ENCODE data around the gene SLC13A4. TPM values are rescaled to one million over a fixed set of nuclear protein-coding genes. Genes with fewer than 3 reads are reported as not detected.

SLC13A4 gene
- total and polyA plus RNA-seq, 2 donors (not counting 3 experiments of a cell fraction or from before 2014, with no cell fraction given) = not detected

GRCh38 chr7:135742371-135742770 lies 14.4 kb upstream of the SLC13A4 start:
- no peak overlapping the region for H3K9ac ChIP-seq (replicated peaks; ENCODE audit: extremely low read depth, insufficient read depth, low read length)
- H4K20me1 ChIP-seq (replicated peaks; ENCODE audit: control insufficient read depth, extremely low read depth, insufficient read depth, low read length) = no peaks in the 10 kb centered on the region
- no peak for FAIRE-seq
- no peaks in the 10 kb centered on the region for H3K79me2 ChIP-seq (ENCODE audit: control insufficient read depth, insufficient read depth, low read length)
- no peak for TF ChIP-seq FOS (IDR thresholded peaks at IDR 0.05; ENCODE audit: borderline replicate concordance, insufficient read depth, low read length)
- TF ChIP-seq POLR2AphosphoS5 (IDR thresholded peaks at IDR 0.05; ENCODE audit: insufficient read depth, low read depth, low read length) = no peak
- TF ChIP-seq, protein P1, sequence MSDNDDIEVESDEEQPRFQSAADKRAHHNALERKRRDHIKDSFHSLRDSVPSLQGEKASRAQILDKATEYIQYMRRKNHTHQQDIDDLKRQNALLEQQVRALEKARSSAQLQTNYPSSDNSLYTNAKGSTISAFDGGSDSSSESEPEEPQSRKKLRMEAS (IDR thresholded peaks at IDR 0.05; ENCODE audit: insufficient read depth, insufficient read length) = no peak
- no peak for TF ChIP-seq MYC (IDR thresholded peaks at IDR 0.05; ENCODE audit: low read depth, low read length)
- no peak for TF ChIP-seq POLR2A (IDR thresholded peaks at IDR 0.05; ENCODE audit: low read depth, low read length)
- no peak for TF ChIP-seq GATA2 (IDR thresholded peaks at IDR 0.05; ENCODE audit: insufficient read depth, insufficient read length, low read depth, low read length)
- TF ChIP-seq EZH2 (IDR thresholded peaks at IDR 0.05; ENCODE audit: borderline replicate concordance, low read depth, low read length, severe bottlenecking) = no peak
- no peak for TF ChIP-seq JUN (IDR thresholded peaks at IDR 0.05; ENCODE audit: borderline replicate concordance, insufficient read depth, insufficient read length, low read depth)
- TF ChIP-seq, protein P2, sequence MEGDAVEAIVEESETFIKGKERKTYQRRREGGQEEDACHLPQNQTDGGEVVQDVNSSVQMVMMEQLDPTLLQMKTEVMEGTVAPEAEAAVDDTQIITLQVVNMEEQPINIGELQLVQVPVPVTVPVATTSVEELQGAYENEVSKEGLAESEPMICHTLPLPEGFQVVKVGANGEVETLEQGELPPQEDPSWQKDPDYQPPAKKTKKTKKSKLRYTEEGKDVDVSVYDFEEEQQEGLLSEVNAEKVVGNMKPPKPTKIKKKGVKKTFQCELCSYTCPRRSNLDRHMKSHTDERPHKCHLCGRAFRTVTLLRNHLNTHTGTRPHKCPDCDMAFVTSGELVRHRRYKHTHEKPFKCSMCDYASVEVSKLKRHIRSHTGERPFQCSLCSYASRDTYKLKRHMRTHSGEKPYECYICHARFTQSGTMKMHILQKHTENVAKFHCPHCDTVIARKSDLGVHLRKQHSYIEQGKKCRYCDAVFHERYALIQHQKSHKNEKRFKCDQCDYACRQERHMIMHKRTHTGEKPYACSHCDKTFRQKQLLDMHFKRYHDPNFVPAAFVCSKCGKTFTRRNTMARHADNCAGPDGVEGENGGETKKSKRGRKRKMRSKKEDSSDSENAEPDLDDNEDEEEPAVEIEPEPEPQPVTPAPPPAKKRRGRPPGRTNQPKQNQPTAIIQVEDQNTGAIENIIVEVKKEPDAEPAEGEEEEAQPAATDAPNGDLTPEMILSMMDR (IDR thresholded peaks at IDR 0.05; ENCODE audit: extremely low read depth in 1 of 2, insufficient read depth in 1 of 2, low read depth in 1 of 2, low read length in 2 of 2) = no peak
- no peak for DNase-seq (ENCODE audit: low read depth, low spot score)
- ChIA-PET POLR2A (no interaction called here), CTCF (interaction anchor here (1.4 to 4.8 kb wide), 3 partner anchors 16 to 29 kb away, joined by 4 to 14 read pairs (median 4); no protein-coding TSS in a partner anchor)
- H3K4me3 ChIP-seq (replicated peaks in 1 of 3; ENCODE audit: insufficient read depth in 1 of 3, low read depth in 1 of 3, low read length in 3 of 3) = no peak overlapping the region
- intact Hi-C loops (cut with micrococcal nuclease) (no loop called here), dilution Hi-C loops (cut with MboI; ENCODE audit: extremely low pct_ligation_motif_present, low sequenced_read_pairs) (no loop called here)
- H3K27ac ChIP-seq (ENCODE audit: insufficient read depth, low read depth, low read length) = no peak overlapping the region
- H3K4me2 ChIP-seq (ENCODE audit: insufficient read depth, low read length) = no peak overlapping the region
- H3K36me3 ChIP-seq (ENCODE audit: control insufficient read depth in 2 of 2, extremely low read depth in 1 of 2, insufficient read depth in 2 of 2, low read length in 2 of 2) = no peaks in the 10 kb centered on the region
- H3K9me3 ChIP-seq (replicated peaks; ENCODE audit: control insufficient read depth, insufficient read depth, low read length) = no peaks in the 10 kb centered on the region
- peaks cover 11% of the 10 kb centered on the region for H3K4me1 ChIP-seq (ENCODE audit: control insufficient read depth, extremely low read depth, insufficient read depth, low read length)
- no peak overlapping the region for H2AFZ ChIP-seq (ENCODE audit: low read depth, low read length)
- no peaks in the 10 kb centered on the region for H3K9me1 ChIP-seq (replicated peaks; ENCODE audit: control insufficient read depth, extremely low read depth, insufficient read depth, low read length)
- no peaks in the 10 kb centered on the region for H3K27me3 ChIP-seq (ENCODE audit: control insufficient read depth in 2 of 2, insufficient read depth in 2 of 2, low read length in 2 of 2)
- BruUV-seq (replicated peaks) = no TSS peak
